GM12874 (cell line): ENCODE measurements around the gene CTDP1.

Experiments used
- CTCF ChIP-seq: IDR thresholded peaks from 2 replicates; pipeline ENCODE4 v1.5.1; 2011; ENCODE audit warnings: low read depth, mild to moderate bottlenecking, control low read depth, low read length, moderate library complexity; ENCODE audit not compliant: insufficient read depth

CTDP1 gene

GRCh38 chr18:79776674-79777073, 97.1 kb downstream of the CTDP1 start:
- no peak for TF ChIP-seq CTCF

- TF ChIP-seq CTCF = no peak
Measured at GRCh38 chr18:79778291-79778791, 98.7 kb downstream of the CTDP1 start.

- no peak for TF ChIP-seq CTCF
Measured at GRCh38 chr18:79779021-79779699, 99.6 kb downstream of the CTDP1 start.

- no peak for TF ChIP-seq CTCF
Measured at GRCh38 chr18:79779700-79780190, 100.1 kb downstream of the CTDP1 start.

GRCh38 chr18:79780547-79780946, 100.9 kb downstream of the CTDP1 start:
- TF ChIP-seq CTCF = no peak

GRCh38 chr18:79781331-79781941, 101.8 kb downstream of the CTDP1 start:
- no peak for TF ChIP-seq CTCF

- no peak for TF ChIP-seq CTCF
Measured at GRCh38 chr18:79782566-79783308, 103.1 kb downstream of the CTDP1 start.
